Ascending aorta (tissue), 2 donors: ENCODE data around the gene TMEM18. TPM values are rescaled to one million over a fixed set of nuclear protein-coding genes. Genes with fewer than 3 reads are reported as not detected.

Experiments used
- DNase-seq, 2 donors: peaks; one replicate each; pipeline ENCODE4 v3.0.0-alpha.2; 2019; ENCODE audit warnings: low spot score in 2 of 2
- H3K27ac ChIP-seq, 2 donors: fragments of 200-600 bp; sonication (generic); one replicate each; pipeline ENCODE4 v1.5.1; 2016 to 2017; ENCODE audit warnings: mild to moderate bottlenecking in 1 of 2
- H3K27me3 ChIP-seq: fragments of 200-600 bp; sonication (generic); one replicate; pipeline ENCODE4 v1.5.1; 2017
- H3K36me3 ChIP-seq, 2 donors: fragments of 200-600 bp; sonication (generic); one replicate each; pipeline ENCODE4 v1.5.1; 2016
- H3K4me1 ChIP-seq, 2 donors: fragments of 200-600 bp; sonication (generic); one replicate each; pipeline ENCODE4 v1.5.1; 2016 to 2017; ENCODE audit warnings: mild to moderate bottlenecking in 1 of 2
- H3K4me3 ChIP-seq, 2 donors: fragments of 200-600 bp; sonication (generic); one replicate each; pipeline ENCODE4 v1.5.1; 2016 to 2017; ENCODE audit warnings: mild to moderate bottlenecking in 1 of 2
- H3K9me3 ChIP-seq, 2 donors: fragments of 200-600 bp; sonication (generic); one replicate each; pipeline ENCODE4 v1.5.1; 2016
- intact Hi-C: fragments of 100-400 bp; cut with DNase I; formaldehyde crosslinking; loops from one replicate; pipeline ENCODE4 v1.15.1; 2023
- total RNA-seq: library from RNA; depleted of rRNA; stranded (reverse); fragments of >200 nt; gene quantifications from one replicate; pipeline ENCODE4 v1.1.0, GENCODE V29; 2016
- TF ChIP-seq, protein P1 (sequence below), 3 experiments: fragments of 200-600 bp in 2 of 3; fragments of 450-650 bp in 1 of 3; sonication (generic) in 2 of 3; IDR thresholded peaks; one replicate each; pipeline ENCODE4 v1.5.1; 2016 to 2019; ENCODE audit warnings: antibody characterized with exemption in 3 of 3, mild to moderate bottlenecking in 1 of 3, moderate library complexity in 1 of 3

The TMEM18 gene
- total RNA-seq, 1 donor from 2014 or later = 6.4 TPM

DNA sequence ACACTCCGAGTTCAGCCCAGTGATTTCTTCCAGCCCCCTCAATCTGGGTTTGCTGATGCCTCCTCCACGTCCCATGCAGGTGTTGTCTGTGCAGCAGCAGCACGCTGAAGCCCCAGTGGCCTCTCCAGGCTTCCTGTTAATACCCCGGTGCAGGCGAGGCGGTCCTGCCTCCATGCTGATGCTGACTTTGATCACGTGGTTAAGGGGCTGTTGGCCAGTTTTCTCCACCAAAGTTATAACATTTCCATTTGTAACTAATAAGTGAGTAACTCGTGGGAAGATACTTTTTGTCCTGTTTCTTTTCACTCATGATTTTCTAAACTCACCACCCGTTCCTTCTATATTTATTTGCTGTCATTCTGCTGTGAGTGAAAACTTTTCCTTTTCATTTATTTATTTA, 42.5 kb upstream of the TMEM18 start:
- Histone ChIP-seq H3K27me3 (no peaks in the 10 kb centered on the region), H3K9me3 (no peaks in the 10 kb centered on the region), H3K4me3 (no peak overlapping the region), H3K4me1 (no peaks in the 10 kb centered on the region), H3K36me3 (no peaks in the 10 kb centered on the region), H3K27ac (no peak overlapping the region)
- intact Hi-C loops = no loop called here
- TF ChIP-seq, protein P1, sequence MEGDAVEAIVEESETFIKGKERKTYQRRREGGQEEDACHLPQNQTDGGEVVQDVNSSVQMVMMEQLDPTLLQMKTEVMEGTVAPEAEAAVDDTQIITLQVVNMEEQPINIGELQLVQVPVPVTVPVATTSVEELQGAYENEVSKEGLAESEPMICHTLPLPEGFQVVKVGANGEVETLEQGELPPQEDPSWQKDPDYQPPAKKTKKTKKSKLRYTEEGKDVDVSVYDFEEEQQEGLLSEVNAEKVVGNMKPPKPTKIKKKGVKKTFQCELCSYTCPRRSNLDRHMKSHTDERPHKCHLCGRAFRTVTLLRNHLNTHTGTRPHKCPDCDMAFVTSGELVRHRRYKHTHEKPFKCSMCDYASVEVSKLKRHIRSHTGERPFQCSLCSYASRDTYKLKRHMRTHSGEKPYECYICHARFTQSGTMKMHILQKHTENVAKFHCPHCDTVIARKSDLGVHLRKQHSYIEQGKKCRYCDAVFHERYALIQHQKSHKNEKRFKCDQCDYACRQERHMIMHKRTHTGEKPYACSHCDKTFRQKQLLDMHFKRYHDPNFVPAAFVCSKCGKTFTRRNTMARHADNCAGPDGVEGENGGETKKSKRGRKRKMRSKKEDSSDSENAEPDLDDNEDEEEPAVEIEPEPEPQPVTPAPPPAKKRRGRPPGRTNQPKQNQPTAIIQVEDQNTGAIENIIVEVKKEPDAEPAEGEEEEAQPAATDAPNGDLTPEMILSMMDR (IDR thresholded peaks at IDR 0.05) = no peak
- no peak for DNase-seq

DNA sequence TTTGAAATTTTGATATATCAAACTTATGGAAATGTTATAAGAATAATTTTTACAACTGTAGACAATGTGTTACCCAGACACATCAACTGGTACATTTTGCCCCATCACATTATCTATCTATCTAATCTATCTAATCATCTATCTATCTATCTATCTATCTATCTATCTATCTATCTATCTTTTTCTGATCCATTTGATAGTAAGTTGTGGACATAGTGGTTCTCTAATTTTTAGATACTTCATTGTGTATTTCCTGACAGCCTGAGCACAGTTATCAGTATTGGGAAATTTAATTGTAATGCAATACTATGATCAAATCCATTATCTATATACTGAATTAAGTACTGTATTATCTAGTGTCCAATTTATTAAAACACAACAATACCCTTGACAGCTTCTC, 42.0 kb upstream of the TMEM18 start:
- H3K4me1 ChIP-seq = no peaks in the 10 kb centered on the region

DNA sequence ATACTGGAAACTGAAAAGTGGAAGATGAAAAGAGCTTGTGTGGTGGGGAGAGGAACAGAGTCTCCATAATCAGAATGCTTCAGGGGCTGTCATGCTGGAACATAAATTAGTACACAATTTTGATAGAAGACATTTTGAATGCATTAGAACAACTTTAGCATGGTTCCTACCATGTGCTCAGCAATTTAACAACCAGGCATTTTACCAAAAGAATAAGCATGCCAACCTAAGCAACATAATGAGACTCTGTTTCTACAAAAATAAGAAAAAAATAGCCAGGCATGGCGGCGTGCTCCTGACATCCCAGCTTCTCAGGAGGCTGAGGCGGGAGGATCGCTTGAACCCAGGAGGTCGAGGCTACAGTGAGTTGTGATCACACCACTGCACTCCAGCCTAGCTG, 40.5 kb upstream of the TMEM18 start:
- no peak for DNase-seq
- H3K27ac ChIP-seq = no peak overlapping the region
- no peaks in the 10 kb centered on the region for H3K4me1 ChIP-seq
- H3K27me3 ChIP-seq = no peaks in the 10 kb centered on the region
- H3K4me3 ChIP-seq = no peak overlapping the region
- H3K36me3 ChIP-seq = no peaks in the 10 kb centered on the region
- no peaks in the 10 kb centered on the region for H3K9me3 ChIP-seq
- TF ChIP-seq, protein P1 (IDR thresholded peaks at IDR 0.05) = no peak
- intact Hi-C loops = no loop called here

More for the DNA sequence above, 42.0 kb upstream of the TMEM18 start:
- Histone ChIP-seq H3K4me3 (no peak overlapping the region), H3K27ac (no peak overlapping the region), H3K9me3 (no peaks in the 10 kb centered on the region), H3K36me3 (no peaks in the 10 kb centered on the region), H3K27me3 (no peaks in the 10 kb centered on the region)
- TF ChIP-seq, protein P1 (IDR thresholded peaks at IDR 0.05) = no peak
- no peak for DNase-seq
- intact Hi-C loops = no loop called here

DNA sequence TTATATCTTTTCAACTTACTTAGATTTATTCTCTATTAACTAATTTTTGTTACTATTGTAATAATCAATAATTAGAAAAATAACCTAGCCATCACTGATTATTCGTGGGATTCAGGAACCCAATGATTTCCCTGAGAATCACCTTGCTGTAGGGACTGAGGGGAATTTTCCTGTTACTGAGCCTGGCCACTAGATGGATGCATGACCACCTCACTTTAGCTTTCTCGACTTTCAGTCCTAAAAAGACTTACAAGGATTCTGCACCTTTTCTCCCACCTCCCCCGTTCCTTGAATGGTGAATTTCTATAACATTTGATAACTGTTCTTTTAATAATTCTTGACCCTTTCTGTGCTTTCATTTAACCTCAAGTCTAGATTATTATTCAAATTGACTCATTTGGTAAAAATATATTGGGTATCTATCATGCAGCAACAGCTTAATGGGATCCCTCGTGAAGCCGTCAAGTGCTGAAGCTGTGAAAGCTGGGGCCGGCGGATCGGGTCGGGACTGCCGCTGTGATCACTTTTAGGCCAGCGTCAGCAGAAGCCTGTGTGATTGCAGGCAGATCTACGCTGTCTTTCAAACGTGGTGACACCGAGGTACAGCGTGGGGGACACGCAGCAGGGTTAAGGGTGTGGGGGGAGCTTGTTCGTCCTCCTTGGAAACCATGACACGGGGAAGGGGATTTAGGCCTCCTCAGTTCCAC, 38.8 kb upstream of the TMEM18 start:
- TF ChIP-seq, protein P1 (IDR thresholded peaks at IDR 0.05) = no peak
- H3K9me3 ChIP-seq = no peaks in the 10 kb centered on the region
- H3K4me3 ChIP-seq = no peak overlapping the region
- intact Hi-C loops = no loop called here
- DNase-seq = no peak
- no peaks in the 10 kb centered on the region for H3K4me1 ChIP-seq
- H3K36me3 ChIP-seq = no peaks in the 10 kb centered on the region
- H3K27me3 ChIP-seq = no peaks in the 10 kb centered on the region
- H3K27ac ChIP-seq = no peak overlapping the region

DNA sequence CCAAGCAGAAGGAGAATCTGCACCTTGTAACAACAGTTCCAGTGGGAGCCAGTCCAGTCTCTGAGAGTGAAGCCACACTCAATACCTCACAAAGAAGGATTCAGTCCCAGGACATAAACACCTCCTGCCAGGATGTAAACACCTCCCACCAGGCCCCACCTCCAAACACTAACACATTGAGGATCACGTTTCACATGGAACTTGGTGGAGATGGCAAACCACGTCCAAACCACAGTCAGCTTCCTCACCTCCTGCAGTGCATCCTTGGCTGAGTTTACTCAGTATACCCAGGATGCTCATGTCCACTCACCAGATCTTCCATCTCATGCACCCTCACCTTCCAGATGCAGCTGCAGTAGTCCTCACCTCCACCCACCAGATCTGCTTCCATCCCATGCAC, 37.8 kb upstream of the TMEM18 start:
- no peak overlapping the region for H3K27ac ChIP-seq
- no peaks in the 10 kb centered on the region for H3K9me3 ChIP-seq
- TF ChIP-seq, protein P1 (IDR thresholded peaks at IDR 0.05) = no peak
- intact Hi-C loops = no loop called here
- no peaks in the 10 kb centered on the region for H3K4me1 ChIP-seq
- DNase-seq = no peak
- no peaks in the 10 kb centered on the region for H3K27me3 ChIP-seq
- H3K36me3 ChIP-seq = no peaks in the 10 kb centered on the region
- no peak overlapping the region for H3K4me3 ChIP-seq
